ENCODE results near the gene FCHSD2.
"Not testable (repeated sequence)": the region's sequence is repeated elsewhere in the genome, so short reads cannot be mapped to it uniquely, and the experiment has no call there.

FCHSD2 gene

GRCh38 chr11:72912253-72912652 lies 229.9 kb downstream of the FCHSD2 start:
- DNase-seq: no peak

DNA sequence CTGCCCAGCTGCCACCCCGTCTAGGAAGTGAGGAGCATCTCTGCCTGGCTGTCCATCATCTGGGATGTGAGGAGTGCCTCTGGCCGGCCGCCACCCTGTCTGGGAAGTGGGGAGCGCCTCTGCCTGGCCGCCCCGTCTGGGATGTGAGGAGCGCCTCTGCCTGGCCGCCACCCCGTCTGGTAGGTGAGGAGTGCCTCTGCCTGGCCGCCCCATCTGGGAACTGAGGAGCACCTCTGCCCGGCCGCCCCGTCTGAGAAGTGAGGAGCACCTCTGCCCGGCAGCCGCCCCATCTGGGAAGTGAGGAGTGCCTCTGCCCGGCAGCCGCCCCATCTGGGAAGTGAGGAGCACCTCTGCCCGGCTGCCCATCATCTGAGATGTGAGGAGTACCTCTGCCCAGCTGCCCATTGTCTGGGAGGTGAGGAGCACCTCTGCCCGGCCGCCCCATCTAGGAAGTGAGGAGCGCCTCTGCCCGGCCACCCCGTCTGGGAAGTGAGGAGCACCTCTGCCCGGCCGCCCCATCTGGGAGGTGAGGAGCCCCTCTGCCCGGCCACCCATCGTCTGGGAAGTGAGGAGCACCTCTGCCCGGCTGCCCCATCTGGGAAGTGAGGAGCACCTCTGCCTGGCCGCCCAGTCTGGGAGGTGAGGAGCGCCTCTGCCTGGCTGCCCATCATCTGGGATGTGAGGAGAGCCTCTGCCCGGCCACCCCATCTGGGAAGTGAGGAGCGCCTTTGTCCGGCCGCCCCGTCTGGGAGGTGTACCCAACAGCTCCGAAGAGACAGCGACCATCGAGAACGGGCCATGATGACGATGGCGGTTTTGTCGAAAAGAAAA lies 232.3 kb downstream of the FCHSD2 start:
- not testable (repeated sequence) for DNase-seq

GRCh38 chr11:72908032-72908676 lies 234.0 kb downstream of the FCHSD2 start:
- DNase-seq: no peak

GRCh38 chr11:72904016-72904415 lies 238.1 kb downstream of the FCHSD2 start:
- DNase-seq: no peak

- DNase-seq: no peak
These were observed 240.7 kb downstream of the FCHSD2 start for GRCh38 chr11:72901374-72901773.

GRCh38 chr11:72900013-72900412 lies 242.1 kb downstream of the FCHSD2 start:
- no peak for DNase-seq

GRCh38 chr11:72899238-72899637 lies 242.9 kb downstream of the FCHSD2 start:
- no peak for DNase-seq

- DNase-seq: no peak
These were observed 244.6 kb downstream of the FCHSD2 start for GRCh38 chr11:72897506-72897905.

DNA sequence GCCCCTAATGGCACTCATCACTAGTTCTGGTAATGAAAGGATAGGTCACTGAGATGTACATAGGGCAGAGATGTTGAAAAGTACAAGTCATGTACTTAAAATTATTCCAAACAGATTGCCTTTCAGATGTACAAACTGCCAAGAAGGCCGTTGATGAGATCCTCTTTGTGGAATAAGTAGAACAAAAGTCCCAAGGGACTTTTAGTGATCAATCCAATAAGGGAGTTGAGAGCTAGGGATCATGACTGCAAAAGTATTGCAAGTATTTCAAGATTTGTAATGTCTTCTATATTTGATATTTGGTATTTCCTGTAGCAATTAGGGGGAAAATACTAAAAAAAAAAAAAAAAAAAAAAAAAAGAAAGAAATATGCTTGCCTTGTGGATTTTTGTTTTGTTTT lies 245.7 kb downstream of the FCHSD2 start:
- DNase-seq: no peak

DNA sequence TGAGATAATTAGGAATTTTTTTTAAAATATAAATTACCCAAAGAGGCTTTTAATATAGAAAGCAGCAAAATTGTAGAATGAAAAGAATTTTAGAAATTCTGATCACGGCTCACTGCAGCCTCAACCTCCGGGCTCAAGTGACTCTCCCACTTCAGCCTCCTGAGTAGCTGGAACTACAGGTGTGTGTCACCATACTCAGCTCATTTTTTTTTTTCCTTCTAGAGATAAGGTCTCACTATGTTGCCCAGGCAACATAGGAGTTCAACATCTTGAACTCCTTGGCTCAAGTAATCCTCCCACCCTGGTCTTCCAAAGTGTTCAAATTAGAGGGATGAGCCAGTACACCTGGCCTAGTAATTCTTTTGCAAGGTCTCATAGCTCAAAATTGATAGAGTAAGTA lies 251.2 kb downstream of the FCHSD2 start:
- no peak for DNase-seq

GRCh38 chr11:72886619-72887018 lies 255.5 kb downstream of the FCHSD2 start:
- DNase-seq: no peak

DNA sequence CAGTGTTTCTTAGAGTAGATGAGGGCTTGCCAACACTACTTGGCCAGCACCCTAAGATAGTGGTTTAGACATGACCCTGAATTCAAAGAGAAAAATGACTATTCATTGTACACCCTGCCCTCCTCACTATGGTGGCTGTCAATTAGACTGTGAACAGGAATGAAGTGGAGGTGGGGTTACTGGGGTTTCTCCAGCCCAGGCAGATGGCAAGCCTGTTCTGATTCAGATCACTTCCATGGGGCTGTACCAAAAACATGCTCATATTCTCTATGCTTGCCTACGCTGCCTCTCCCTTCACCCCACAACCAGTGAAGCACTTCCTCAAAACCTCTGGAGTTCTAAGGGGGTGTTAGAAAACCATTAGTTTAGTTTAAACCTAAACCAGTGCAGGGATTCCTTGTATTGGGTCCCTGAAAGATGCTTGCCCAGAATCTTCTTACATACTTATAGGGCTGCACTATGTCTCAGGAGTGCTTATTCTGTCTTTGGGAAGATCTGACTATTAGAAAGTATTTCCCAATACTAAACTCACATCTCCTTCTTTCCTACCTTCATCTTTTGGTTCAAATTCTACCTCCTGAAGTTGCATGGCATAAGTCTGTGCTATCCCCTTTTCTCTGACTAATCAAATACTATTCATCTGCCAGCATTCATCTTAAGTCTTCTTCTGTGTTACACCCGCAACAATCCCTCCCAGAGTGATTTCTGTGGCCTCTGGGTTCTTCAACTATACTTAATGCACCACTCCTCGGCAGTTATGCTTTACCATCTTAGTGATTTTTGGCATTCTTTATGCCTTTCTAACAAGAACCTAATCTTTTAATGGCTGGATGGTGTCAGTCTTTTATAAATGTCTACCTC lies 256.1 kb downstream of the FCHSD2 start:
- DNase-seq: no peak

DNA sequence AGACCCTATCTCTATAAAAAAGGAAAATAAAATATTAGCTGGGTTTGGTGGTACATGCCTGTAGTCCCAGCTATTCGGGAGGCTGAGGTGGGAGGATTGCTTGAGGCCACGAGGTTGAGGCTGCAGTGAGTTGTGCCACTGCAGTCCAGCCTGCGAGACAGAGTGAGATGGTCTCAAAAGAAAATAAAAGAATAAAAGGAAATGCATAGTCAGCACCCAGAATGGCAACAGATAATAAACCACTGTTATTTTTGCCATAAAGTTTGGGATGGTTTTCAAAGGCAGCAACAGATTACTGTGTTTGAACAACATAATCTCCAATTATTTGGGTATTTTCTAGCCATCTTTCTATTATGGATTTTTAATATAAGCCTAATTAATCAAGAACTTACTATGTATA lies 266.0 kb downstream of the FCHSD2 start:
- DNase-seq: no peak

- DNase-seq: no peak
These were observed 266.4 kb downstream of the FCHSD2 start for GRCh38 chr11:72875736-72876135.

DNA sequence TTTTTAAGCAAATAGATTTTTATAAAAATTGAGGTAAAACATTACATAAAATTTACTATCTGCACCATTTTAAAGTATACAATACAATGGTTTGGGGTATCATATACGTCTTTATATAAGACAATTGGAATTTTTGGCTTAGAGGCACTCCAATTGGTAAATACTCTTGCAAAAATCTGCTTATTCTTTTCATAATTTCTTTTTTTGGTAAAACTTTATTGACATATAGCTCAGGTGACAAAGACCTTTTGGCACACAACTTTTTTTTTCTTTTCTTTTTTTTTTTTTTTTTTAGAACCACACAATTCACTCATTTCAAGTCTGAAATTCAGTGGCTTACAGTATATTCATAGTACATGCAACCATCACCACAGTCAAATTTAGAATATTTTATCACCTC lies 270.1 kb downstream of the FCHSD2 start:
- DNase-seq: no peak

GRCh38 chr11:72871119-72871518 lies 271.0 kb downstream of the FCHSD2 start:
- DNase-seq: no peak

GRCh38 chr11:72869831-72870230 lies 272.3 kb downstream of the FCHSD2 start:
- DNase-seq: no peak

GRCh38 chr11:72867970-72868369 lies 274.1 kb downstream of the FCHSD2 start:
- no peak for DNase-seq

GRCh38 chr11:72864702-72865655 lies 277.1 kb downstream of the FCHSD2 start:
- DNase-seq: no peak

DNA sequence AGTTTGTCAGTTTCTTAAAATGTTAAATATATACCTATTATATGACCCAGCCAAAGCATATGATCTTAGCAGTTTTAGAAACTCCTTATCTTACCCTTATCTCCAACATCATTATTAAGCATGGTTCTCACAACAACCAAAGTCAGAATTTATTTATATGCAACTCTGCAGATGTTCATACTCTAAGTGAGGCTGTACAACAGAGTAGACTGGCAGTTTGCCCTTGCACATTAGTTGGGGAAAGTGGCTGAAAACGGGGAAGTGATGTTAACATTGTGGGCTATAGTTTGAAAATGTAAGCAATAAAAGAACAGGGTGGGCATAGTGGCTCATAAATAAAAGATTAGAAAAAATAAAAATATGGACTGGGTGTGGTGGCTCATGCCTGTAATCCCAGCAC lies 278.2 kb downstream of the FCHSD2 start:
- no peak for DNase-seq

DNA sequence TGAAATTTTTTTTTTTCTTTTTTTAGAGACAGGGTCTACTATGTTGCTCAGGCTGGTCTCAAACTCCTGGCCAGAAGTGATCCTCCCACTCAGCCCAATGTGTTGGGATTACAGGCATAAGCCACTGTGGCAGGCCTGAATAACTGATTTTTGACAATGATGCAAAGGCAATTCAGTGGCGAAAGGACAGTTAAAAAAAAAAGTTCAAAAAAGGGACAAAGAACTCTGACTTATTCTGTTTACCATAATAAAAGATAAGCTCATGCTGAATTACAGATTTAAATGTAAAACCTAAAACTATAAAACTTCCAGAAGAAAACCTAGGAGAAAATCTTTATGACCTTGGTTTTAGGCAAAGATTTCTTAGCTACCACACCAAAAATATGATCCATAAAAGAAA lies 279.0 kb downstream of the FCHSD2 start:
- DNase-seq: no peak

GRCh38 chr11:72860592-72860991 lies 281.5 kb downstream of the FCHSD2 start:
- DNase-seq: no peak
